ENCODE results near the gene LTV1. TPM values are rescaled to one million over a fixed set of nuclear protein-coding genes. Genes with fewer than 3 reads are reported as not detected.
"Not testable (repeated sequence)": the region's sequence is repeated elsewhere in the genome, so short reads cannot be mapped to it uniquely, and the experiment has no call there.

Gene LTV1, protein sequence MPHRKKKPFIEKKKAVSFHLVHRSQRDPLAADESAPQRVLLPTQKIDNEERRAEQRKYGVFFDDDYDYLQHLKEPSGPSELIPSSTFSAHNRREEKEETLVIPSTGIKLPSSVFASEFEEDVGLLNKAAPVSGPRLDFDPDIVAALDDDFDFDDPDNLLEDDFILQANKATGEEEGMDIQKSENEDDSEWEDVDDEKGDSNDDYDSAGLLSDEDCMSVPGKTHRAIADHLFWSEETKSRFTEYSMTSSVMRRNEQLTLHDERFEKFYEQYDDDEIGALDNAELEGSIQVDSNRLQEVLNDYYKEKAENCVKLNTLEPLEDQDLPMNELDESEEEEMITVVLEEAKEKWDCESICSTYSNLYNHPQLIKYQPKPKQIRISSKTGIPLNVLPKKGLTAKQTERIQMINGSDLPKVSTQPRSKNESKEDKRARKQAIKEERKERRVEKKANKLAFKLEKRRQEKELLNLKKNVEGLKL
- total RNA-seq: 6.7 TPM

DNA sequence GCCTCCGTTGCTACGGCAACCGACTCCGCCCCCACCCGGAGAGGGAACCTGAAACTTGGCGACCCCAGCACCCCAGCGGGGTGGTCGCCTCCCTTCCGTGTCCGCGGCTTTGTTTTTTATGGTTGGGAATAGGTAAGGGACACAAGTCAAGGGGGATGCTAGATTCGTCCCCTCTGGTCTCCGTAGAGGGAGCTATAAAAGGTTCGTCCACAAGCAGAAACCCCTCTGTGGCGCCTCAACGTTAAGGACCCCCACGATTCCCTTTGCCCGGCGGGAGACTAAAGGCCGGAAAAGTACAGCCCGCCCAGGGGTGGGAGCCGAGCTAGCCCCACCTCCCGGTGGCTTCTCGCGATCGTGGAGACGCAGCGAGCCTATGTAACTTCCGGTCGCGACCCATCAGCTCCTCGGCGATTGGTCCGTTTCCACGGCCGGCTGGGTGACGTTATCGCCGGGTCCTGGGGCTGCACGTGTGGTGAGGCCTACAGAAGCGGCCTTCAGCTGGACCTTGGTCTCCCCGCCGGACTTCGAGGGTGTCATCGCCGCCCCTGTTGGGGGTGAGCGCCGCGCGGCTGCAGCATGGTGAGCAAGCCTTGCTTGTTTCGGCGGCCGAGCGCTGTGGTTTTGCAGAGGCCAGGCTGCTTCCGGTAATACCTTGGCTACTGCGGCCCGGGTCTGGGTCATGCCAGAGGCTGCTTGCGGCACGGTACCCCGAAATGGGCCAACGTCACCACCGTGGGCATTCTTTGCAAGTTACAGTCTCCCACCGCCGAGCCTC, at the start of gene LTV1:
LTV1 (plus strand) TSS at position 437 of the 775 bp plus-strand sequence; CDS start at position 577, 140 bp downstream.
- peak; percentile 97 for DNase-seq (ENCODE audit: low spot score)
- ATAC-seq: peak; percentile 99

DNA sequence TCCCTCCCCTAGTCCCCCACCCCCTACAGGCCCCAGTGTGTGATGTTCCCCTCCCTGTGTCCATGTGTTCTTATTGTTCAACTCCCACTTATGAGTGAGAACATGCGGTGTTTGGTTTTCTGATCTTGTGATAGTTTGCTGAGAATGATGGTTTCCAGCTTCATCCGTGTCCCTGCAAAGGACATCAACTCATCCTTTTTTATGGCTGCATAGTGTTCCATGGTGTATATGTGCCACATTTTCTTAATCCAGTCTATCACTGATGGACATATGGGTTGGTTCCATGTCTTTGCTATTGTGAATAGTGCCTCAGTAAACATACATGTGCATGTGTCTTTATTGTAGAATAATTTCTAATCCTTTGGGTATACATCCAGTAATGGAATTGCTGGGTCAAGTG, 46.6 kb upstream of the LTV1 start:
- not testable (repeated sequence) for DNase-seq (ENCODE audit: low spot score); ATAC-seq

DNA sequence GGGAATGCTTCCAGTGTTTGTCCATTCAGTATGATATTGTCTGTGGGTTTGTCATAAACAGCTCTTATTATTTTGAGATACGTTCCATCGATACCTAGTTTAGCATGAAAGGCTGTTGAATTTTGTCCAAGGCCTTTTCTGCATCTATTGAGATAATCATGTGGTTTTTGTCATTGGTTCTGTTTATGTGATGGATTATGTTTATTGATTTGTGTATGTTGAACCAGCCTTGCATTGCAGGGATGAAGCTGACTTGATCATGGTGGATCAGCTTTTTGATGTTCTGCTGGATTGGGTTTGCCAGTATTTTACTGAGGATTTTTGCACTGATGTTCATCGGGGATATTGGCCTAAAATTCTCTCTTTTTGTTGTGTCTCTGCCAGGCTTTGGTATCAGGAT, 44.7 kb upstream of the LTV1 start:
- DNase-seq (ENCODE audit: low spot score); ATAC-seq: not testable (repeated sequence)

DNA sequence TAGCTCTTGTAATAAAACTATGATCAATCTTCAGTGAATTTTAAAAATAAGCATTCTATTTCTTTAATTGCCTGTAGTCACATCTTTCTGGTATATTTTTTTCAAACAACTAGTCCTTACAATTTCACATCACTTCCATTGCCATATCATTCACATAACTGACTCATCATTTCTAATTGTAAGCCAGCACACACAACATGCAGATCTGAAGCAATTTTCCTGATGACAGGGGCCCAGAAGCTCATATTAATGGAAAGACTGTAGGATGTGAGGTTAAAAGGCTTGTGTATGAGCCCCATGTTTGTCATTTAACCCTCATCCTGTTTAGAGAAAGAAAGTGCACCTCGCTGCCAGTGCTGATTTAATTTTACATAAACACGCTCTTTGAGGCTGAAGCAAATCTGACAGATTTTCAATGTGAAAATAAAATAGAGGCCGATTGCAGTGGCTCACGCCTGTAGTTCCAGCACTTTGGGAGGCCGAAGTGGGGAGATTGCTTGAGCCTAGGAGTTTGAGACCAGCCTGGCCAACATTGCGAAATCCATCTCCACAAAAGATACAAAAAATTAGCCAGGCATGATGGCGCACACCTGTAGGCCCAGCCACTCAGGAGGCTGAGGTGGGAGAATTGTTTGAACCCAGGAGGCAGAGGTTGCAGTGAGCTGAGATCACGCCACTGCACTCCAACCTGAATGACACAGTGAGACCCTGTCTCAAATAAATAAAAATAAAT, 40.1 kb upstream of the LTV1 start:
- ATAC-seq (no peak), DNase-seq (ENCODE audit: low spot score) (no peak)

DNA sequence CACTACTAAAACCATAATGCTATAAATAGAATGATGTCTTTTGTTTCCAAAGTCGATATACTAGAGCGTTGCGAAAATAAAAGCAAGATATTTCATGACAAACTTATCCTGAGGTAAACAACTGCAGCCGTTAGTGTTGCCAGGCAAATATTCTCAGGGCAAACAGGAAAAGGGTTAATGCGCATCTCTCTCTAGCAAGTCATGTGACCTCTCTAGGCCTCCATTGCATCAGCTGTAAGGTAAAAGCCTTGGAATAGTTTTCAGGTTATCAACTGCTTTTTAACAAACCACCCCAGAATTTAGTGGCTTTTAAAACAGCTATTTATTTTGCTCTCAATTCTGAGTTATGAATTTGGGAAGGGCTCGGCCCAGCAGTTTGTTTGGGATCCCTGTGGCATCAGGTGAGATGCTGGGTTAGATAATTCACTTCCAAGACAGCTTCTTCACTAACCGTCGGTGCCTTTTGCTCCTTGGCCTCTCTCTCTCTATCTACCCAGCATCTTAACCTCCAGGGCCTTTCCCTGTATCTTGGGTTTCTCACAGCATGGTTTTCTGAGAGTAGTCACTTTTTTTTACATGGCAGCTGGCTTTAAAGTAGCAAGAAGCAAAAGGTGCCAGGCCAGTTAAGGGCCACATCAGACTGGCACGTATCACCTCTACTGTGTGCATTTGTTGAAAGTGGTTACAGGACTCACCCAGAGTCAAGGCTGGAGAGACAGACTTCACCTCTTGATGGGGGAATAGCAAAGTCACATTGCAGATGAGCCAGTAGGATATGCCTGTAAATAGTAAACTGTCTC, 39.2 kb upstream of the LTV1 start:
- ATAC-seq: no peak
- DNase-seq (ENCODE audit: low spot score): no peak

DNA sequence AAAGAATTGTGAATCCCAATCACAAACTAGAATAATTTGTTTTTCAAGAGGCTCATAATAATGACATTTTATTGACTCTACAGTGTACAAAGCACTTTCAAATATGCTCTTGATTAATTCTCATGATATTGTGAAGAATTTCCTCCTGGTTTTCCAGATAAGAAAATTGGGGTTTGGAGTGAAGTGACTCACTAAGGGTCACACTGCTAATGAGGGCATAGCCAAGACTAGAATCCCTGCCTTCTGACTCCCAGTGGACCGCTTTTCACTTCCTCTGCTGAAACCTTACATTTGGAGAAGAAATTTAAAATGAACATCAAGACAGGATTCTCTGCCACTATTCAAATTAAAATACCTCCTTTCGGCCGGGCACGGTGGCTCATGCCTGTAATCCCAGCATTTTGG, 38.3 kb upstream of the LTV1 start:
- ATAC-seq (no peak), DNase-seq (ENCODE audit: low spot score) (no peak)

DNA sequence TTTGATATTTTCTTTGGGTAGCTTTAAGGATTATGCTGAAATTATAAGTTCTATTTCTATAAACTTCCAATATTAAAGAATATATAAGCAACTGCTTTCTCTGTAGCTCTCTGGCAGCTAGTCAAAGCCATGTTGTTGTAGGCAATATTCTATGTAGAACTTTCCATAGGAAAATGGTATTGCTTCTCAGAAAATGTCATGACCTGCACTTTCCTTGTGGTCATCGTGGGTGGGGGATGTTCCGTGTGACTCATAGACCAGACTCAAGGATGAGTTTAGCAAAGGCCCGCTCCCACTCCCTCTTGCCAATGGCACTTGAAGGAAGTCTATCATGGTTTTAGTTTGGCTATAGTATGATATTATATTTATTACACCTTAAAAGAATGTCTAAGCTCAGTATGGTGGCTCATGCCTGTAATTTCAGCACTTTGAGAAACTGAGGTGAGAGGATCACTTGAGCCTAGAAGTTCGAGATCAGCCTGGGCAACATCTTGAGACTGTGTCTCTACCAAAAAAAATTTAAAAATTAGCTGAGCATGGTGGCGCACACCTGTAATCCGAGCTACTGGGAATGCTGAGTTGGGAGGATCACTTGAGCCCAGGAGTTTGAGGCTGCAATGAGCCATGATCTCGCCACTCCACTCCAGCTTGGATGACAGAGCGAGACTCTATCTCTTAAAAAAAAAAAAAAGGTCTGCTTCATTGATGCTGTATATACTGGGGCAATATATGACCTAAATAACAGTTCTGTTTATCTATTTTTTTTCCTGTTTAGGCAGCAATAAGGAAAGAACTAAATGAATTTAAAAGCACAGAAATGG, 36.6 kb upstream of the LTV1 start:
- DNase-seq (ENCODE audit: low spot score): no peak
- ATAC-seq: no peak

DNA sequence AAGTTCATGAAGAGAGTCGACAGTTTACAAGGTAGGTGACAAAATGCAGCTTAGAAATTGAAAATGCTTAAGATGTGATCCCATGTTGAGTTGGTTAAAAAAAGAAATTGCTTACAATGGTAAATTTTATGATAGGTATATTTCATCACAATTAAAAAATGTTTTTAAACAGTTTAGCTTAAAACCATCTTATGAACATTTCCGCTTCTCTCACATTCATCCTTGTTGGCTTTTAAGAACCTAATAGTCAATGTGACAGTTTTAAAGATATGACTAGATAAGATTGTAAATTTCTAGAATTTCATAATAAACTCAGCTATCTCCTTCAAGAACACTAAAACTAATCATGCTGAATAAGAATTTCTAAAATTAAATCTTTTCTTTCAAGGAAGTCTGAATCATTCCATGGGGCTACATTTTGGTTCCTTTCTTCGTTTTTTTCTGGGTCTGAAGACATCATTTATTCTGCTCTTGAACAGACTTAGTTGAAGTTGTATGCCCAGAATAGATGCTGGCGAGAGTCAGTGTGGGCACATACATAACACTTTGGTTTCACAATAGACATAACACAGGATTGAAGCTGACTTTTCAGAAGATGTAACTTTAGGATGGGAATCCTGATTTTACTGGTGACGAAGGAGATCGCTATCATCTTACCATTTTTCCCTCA, 35.9 kb upstream of the LTV1 start:
- ATAC-seq: no peak
- DNase-seq (ENCODE audit: low spot score): no peak

DNA sequence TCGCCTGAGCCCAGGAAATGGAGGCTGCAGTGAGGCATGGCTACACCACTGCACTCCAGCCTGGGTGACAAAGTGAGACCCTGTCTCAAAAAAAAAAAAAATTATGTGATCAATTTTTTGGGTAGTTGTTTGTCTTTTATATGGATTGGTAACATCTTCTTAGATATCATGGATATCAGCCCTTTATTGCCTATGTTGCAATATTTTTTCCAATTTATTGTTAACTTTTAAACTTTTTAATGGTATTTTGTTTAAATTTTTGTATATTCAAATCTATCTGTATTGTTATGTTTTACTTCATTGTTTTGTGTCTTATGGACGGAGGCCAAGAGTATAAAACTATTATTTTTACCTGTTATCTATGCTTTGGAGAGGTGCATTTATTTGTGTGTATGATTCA, 32.4 kb upstream of the LTV1 start:
- ATAC-seq: no peak

DNA sequence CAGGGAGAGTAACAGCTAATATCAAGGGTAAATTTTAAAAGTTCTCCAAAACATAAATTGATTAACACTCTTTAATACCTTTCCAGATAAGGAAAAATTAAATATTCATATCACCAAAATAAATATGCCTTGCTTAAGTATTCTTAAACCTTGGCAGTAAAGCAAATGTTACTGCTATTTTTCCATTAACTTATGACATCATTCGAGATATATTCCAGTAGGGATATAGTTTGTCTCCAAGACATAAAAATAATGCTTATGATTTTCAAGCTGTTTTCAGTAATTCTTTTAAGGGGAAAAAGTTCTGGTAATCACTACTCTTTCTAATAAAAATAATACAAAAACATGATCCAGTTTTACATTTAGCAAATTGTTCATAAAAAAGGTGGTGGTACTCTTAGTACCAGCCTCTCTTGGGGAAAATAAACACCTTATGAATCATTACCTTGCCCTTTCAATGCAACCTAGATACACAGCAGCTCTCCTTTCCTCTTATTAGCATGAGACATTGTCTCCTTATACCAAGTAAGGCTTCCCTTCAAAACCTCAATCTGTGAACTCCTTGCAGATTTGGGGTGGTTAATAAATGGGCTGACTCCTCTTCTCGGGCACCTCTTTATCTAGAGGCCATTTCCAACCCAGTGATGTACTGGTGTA, 31.5 kb upstream of the LTV1 start:
- ATAC-seq: no peak
- DNase-seq (ENCODE audit: low spot score): no peak

More for the DNA sequence above, 32.4 kb upstream of the LTV1 start:
- DNase-seq (ENCODE audit: low spot score): no peak

DNA sequence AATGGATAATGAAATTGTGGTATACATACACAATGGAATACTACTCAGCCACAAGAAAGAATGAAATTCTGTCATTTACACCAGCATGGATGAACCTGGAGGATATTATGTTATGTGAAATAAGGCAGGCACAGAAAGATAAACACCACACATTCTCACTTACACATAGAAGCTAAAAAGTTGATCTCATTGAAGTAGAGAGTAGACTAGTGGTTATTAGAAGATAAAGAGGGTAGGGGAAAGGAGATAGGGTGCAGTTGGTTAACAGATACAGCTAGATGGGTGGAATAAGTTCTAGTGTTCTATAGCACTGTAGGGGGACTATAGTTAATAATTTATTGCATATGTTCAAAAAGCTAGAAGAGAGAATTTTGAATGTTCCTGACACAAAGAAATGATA, 25.5 kb upstream of the LTV1 start:
- DNase-seq (ENCODE audit: low spot score) (no peak), ATAC-seq (no peak)

DNA sequence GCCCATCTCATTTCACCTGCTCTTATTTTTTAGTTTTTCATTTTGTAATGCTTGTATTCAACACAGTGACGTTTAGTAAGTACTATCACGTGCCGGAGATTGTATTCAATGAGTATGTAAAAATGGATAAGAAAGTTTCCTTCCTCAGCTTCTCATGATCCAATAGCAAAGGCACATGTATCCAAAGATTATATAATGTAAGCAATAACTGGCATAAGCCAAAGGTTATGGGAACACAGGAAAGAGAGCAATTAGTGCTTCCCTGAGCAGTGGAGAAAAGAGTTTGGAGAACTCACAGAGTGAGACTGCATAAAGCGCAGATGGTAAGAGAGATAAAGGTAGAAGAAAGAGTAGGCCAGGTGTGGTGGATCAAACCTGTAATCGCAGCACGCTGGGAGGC, 21.8 kb upstream of the LTV1 start:
- DNase-seq (ENCODE audit: low spot score) (no peak), ATAC-seq (no peak)

DNA sequence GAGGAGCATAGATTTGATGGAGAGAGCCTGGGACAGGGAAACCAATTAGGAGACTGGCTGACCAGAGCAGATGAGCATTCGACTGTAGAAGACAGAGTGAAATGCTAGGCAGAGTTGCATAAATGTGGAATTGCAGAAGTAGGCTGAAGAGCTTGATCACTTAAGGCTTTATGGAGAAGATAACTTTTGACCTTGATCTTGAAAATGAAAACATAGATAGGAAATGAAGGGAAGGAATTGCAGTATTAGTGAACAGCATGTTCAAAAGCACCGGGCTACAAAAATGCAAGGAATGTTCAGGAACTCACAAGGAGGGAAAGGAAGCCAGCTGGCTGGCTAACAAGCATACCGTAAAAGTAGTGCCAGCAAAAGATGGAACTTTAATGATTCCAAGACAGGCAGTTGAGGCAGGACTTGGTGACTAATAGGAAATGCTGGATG, 20.5 kb upstream of the LTV1 start:
- DNase-seq (ENCODE audit: low spot score): no peak
- ATAC-seq: no peak

DNA sequence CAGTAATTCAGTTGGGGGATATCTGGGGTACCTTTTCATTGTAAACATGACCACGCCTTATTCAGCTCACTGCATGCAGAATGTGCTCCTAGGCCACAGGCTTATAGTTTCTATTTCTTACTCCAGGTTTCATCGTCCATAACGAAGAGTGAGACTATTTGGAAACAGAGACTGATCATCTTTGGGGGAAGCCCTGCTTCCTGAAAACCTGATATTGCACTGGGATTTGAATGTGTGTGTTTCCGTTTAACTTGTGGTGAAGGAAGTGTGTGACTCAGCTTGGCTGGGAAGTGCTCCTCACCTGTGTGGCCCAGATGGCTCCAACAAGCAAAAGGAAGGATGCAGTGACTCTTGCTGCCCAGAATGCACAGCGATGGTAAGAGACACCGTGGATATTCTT, 19.6 kb upstream of the LTV1 start:
- DNase-seq (ENCODE audit: low spot score) (no peak), ATAC-seq (no peak)

DNA sequence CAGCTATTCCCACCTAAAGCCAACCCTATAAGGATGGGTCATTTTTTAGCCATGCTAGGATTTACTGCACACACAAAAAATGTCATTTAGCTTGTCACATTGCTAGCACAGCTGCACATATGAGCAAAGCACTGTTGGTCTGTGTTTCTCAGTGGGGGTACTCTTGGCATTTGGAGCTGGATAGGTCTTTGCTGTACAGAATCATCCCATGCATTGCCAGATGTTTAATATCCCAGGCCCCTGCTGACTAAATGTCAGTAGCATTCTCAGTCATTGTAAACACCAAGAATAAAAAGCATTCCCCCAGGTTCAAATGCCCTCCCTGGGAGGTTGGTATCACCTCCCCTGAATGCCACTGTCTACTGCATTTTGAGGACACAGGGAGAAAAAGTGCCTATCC, 14.6 kb upstream of the LTV1 start:
- ATAC-seq: no peak
- no peak for DNase-seq (ENCODE audit: low spot score)

DNA sequence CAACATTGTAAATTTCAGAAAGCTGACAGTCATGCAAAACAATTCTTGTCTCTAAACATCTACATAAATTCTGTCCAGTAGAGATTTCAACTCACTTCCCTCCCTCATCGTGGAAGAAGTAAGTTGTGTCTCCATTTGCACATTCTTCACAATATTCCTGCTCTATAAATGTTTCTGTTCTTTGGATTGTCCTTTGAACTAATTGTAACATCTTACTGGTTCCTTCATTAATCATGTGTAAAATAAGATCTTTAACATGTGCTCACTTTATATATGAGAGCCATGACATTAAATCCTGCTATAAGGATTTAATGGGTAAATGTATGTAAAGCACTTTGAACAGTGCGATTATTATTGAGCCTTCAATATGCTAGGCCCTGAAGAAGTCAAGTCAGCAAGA, 7.0 kb upstream of the LTV1 start:
- DNase-seq (ENCODE audit: low spot score): no peak

DNA sequence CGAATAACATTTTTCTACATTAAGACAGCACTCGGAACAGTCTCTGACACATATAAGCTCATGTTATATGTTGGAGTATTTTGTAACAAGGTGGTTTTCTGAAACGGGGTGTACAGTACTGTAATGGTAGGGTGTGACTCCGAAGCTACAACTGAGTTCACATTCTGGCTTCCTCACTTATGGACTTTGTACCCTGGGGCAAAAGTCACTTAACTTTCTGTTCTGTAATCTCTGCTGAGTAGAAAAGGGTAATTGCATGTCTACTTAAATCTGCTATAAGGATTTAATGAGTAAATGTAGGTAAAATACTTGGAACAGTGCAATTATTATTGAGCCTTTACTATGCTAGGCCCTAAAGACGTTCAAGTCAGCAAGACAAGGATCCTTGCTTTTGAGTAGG, 4.7 kb upstream of the LTV1 start:
- ATAC-seq: no peak

More for the DNA sequence above, 7.0 kb upstream of the LTV1 start:
- no peak for ATAC-seq

DNA sequence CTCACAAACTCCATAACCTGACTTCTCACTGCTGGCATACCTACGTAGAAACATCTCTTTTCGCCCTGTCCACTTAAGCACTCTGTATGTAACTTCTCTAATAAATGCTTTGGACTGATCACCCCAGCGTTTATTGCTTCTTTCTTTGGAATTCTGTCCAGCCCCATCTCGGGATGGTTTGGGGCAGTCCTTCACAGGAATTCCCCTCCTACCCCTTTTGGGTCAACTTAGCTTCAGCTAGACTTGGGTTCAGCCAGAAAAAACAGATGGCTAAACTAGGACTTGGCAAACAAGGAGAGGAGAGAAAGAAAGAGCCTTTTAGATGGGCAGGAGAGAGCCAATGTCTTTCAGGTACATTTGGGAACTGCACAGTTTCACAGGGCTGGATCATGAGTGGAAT, 3.9 kb upstream of the LTV1 start:
- ATAC-seq: no peak
- no peak for DNase-seq (ENCODE audit: low spot score)

More for the DNA sequence above, 4.7 kb upstream of the LTV1 start:
- DNase-seq (ENCODE audit: low spot score): no peak

Data from left lobe of liver (tissue), 2 donors.